Prostate gland (tissue), 2 donors: ENCODE data around the gene ADAMTS12.

ENCODE experiments used
- POLR2A ChIP-seq: fragments of 450-650 bp; IDR thresholded peaks from one replicate; pipeline ENCODE4 v1.6.1; 2016; ENCODE audit warnings: antibody characterized with exemption, mild to moderate bottlenecking
- TF ChIP-seq, protein P1 (sequence below), 4 experiments: fragments of 200-600 bp in 2 of 4; fragments of 450-650 bp in 2 of 4; sonication (generic) in 2 of 4; IDR thresholded peaks; 1 replicate in 3 of 4; 2 replicates in 1 of 4; pipeline ENCODE4 v1.5.1; 2016 to 2019; ENCODE audit warnings: antibody characterized with exemption in 4 of 4, mild to moderate bottlenecking in 2 of 4, moderate library complexity in 2 of 4

DNA sequence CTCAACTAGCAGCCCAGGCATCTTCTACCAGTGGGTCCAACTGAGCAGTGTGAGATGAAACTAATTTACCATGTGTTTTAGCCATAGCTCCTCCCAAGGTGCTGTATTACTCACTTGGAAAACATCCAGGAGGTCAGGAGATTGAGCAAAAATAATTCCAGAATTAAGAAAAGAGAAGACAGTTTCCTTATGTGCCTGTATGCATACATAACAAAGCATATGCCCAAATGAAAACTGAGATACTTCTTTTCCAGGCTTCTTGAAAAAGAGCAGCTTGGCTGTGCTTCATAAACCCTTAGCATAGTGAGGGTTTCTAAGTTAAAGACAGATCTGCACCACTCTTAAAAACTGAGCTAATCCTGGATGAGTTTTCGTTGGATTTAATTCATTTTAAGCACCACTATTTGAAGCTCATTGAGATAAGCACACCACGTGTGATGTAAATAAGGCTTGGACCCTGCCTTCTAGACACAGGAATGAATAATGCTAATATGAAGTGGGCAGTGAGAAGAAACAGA is 119.4 kb downstream of the ADAMTS12 start:
- TF ChIP-seq, protein P1, sequence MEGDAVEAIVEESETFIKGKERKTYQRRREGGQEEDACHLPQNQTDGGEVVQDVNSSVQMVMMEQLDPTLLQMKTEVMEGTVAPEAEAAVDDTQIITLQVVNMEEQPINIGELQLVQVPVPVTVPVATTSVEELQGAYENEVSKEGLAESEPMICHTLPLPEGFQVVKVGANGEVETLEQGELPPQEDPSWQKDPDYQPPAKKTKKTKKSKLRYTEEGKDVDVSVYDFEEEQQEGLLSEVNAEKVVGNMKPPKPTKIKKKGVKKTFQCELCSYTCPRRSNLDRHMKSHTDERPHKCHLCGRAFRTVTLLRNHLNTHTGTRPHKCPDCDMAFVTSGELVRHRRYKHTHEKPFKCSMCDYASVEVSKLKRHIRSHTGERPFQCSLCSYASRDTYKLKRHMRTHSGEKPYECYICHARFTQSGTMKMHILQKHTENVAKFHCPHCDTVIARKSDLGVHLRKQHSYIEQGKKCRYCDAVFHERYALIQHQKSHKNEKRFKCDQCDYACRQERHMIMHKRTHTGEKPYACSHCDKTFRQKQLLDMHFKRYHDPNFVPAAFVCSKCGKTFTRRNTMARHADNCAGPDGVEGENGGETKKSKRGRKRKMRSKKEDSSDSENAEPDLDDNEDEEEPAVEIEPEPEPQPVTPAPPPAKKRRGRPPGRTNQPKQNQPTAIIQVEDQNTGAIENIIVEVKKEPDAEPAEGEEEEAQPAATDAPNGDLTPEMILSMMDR (IDR thresholded peaks at IDR 0.05), result no peak
- no peak for TF ChIP-seq POLR2A
